UCSD-AML1 (cell line): Measurements from ENCODE around the gene MAP2K5.

Source experiments
- DNase-seq: peaks from one replicate; lab custom pipeline; 2025; ENCODE audit not compliant: unreplicated experiment; lab: John Stamatoyannopoulos, UW

MAP2K5 gene

DNA sequence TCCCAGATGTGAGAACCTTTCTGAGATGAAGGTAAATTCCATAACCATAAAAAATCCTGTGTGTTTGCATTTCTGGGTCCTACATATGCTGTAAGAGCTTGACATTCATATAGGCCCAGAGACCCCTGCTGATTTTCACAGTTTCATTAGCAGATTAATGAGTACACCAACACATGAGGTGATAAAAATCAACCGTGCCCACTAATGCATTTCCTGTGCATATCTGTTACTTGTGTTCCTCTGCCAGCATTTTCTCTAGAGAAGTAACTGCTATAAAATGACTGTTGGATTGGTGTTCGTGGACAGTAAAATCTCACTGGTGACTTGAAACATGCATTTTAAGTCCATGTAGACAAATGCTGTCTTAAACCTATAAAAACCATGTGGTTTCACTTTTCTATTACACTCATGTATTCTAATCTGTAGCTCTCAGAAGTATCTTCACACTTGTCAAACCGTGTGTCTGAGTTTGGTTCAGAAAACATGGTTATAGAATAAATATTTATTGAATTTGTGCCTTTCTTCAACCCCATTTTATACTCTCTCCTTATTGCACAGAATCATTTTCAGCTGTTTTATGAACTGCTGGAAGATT lies 14.6 kb downstream of the MAP2K5 start:
- DNase-seq = no peak

DNA sequence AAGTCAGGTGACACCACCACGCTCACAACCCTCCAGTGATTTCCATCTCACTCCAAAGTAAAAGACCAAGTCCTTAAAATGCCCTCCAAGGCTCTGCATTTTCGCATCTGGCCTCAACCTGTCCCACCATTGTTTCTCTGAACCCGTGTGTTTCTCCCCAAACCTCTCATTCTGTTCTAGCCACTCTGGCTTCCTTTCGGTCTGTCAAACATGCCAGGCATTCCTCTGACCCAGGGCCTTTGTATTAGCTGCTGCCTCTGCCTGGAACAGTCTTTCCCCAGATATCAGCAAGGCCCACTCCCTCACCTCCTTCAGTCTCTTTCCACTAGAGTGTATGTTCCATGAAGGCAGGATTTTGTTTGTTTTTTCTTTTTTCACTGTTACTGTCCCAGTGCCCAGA lies 16.0 kb downstream of the MAP2K5 start:
- DNase-seq = no peak

DNA sequence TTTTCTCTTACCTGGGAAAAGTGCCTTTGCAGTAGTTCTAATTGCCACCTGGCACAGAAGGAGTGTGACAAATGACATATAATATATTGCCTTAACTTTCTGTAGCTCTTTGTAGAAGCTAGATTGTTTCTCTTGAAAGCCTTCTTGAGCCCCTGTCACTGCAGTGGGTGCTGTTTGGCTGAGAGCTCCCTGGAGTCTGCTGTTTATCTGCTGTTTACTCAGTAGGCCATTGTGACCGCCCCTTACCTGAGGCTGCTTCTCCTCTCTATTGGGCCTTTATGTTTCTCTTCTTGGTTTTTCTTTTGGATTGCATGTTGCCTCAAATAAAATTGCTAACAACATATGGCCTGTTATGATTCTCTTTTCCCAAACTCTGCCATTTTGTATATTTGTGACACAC lies 16.7 kb downstream of the MAP2K5 start:
- no peak for DNase-seq

GRCh38 chr15:67559576-67559975 lies 17.1 kb downstream of the MAP2K5 start:
- no peak for DNase-seq

GRCh38 chr15:67560320-67560719 lies 17.8 kb downstream of the MAP2K5 start:
- DNase-seq = no peak

DNA sequence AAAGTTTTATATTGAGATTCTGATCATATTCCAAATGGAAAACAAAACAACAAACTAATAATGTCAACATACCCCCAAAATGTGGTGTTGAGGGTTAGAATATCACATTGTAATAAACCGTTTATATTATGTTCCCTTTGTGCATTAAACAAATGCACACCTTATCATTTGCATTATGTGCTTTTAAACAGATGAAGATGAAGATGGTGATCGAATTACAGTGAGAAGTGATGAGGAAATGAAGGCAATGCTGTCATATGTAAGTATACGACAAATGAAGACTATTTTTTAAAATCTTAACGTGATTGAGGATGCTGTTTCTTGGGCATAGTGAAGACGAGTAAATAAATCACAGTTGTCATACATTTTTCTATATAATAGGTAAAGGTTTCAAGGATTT lies 20.6 kb downstream of the MAP2K5 start:
- DNase-seq = no peak

GRCh38 chr15:67564021-67564967 lies 21.8 kb downstream of the MAP2K5 start:
- no peak for DNase-seq

DNA sequence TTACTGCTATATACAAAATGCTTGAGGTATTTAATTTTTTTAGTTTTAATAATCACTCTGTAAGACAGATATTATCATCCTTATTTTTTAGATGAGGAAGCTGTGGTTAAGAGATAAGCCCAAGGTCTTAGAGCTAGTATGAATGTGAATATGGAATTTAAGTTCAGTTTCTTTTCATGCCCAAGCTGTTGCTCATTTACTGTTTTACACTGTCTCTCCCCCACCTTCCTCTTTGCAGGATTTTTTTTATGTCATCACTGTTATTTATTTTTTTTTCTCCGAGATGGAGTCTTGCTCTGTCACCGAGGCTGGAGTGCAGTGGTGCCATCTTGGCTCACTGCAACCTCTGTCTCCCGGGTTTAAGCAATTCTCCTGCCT lies 22.5 kb downstream of the MAP2K5 start:
- no peak for DNase-seq

DNA sequence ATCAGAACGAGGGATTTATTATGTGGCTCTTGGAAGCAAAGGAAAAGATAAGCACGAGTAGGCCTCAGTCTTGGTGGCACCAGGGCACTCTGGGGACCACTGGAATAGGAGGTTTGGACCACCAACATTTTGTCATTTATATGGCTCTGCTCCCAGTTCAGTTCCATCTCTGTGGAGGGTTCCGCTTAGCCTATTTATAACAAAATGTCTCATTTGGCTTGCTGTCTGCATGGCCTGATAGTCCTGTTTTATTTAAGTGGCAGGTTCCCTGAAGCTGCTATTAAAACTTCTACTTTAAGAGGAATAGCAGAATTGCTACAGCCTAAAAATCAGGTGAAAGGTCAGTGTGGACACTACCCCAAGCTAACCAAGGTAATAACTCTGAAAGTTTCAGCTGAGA lies 27.2 kb downstream of the MAP2K5 start:
- no peak for DNase-seq

GRCh38 chr15:67570875-67571647 lies 28.6 kb downstream of the MAP2K5 start:
- no peak for DNase-seq

- DNase-seq = no peak
Measured at GRCh38 chr15:67571648-67572415, 29.3 kb downstream of the MAP2K5 start.

DNA sequence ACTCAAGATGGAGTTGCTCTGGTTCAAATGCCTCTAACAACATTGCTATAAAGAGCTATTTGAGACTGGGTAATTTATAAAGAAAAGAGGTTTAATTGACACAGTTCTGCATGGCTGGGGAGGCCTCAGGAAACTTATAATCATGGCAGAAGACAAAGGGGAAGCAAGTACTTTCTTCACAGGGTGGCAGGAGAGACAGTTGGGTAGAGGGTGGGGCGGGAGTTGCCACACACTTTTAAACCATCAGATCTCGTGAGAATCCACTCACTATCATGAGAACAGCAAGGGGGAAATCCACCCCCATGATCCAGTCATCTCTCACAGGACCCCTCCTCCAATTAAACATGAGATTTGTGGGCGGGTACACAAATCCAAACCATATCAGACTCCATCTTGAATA lies 30.7 kb downstream of the MAP2K5 start:
- DNase-seq = no peak

- DNase-seq = no peak
Measured at GRCh38 chr15:67575039-67575502, 32.6 kb downstream of the MAP2K5 start.

- DNase-seq = no peak
Measured at GRCh38 chr15:67578020-67578600, 35.6 kb downstream of the MAP2K5 start.

- no peak for DNase-seq
Measured at GRCh38 chr15:67579164-67579563, 36.7 kb downstream of the MAP2K5 start.

GRCh38 chr15:67579967-67580366 lies 37.5 kb downstream of the MAP2K5 start:
- DNase-seq = no peak

DNA sequence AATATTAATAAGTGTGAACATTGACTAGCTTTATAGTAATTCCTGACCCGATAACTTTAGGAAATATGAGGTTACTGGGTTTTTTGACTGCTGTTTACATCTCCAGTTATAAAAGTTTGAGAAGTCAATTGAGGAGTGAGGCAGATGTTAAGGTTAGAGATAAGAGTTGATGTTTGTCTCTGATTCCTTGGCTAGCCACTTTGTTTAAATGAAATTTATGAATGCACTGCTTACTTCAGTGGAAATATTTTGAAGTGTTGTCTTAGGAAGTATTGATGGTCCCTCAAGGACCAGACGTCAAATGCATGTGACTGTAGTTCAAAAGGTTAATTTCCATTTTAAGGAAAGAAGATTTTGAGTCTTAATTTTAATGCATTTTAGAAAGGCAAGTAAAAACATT lies 41.7 kb downstream of the MAP2K5 start:
- DNase-seq = no peak

DNA sequence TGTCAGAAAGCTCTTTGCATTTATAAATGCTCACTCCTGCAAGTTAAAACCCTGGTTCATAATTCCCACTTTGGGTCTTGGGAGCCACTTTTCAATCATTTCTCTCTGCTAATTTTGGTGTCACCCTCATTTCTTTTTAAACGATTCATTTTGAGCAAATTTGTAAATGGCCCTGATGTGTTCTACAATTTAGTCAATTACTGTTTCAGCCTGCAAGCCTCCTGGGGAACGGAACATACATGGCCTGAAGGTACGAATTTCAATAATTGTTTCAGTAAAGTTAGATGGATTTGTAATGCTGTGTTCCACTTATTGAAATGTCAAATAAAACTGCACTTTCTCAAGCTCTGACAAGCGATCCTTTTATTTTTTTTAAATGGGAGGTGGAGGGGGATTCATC lies 43.2 kb downstream of the MAP2K5 start:
- no peak for DNase-seq

- no peak for DNase-seq
Measured at GRCh38 chr15:67587331-67587730, 44.8 kb downstream of the MAP2K5 start.

- DNase-seq = no peak
Measured at GRCh38 chr15:67587754-67588153, 45.3 kb downstream of the MAP2K5 start.

DNA sequence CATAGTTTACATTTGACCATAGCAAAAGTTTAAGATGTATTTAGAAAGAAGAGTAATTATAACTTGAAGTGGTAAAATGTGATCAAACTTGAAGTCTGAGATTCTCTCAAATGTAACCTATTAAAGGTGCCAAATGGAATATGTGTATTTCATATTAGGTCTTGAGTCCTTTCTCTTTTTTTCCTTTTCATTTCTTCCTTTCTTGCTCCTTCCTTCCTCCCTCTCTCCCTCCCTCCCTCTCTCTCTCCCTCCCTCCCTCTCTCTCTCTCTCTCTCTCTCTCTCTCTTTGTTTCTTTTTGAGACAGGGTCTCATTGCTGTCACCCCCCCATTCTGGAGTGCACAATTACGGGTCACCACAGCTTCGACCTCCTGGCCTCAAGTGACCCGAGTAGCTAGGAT lies 47.7 kb downstream of the MAP2K5 start:
- no peak for DNase-seq
